Fibroblast of skin of right quadriceps (primary cell): Measurements from ENCODE around the gene FBXO8.
"Not testable (repeated sequence)": the region's sequence is repeated elsewhere in the genome, so short reads cannot be mapped to it uniquely, and the experiment has no call there.

Experiments
- DNase-seq: peaks from one replicate; pipeline ENCODE4 v3.0.0-alpha.2; 2013

Gene FBXO8

DNA sequence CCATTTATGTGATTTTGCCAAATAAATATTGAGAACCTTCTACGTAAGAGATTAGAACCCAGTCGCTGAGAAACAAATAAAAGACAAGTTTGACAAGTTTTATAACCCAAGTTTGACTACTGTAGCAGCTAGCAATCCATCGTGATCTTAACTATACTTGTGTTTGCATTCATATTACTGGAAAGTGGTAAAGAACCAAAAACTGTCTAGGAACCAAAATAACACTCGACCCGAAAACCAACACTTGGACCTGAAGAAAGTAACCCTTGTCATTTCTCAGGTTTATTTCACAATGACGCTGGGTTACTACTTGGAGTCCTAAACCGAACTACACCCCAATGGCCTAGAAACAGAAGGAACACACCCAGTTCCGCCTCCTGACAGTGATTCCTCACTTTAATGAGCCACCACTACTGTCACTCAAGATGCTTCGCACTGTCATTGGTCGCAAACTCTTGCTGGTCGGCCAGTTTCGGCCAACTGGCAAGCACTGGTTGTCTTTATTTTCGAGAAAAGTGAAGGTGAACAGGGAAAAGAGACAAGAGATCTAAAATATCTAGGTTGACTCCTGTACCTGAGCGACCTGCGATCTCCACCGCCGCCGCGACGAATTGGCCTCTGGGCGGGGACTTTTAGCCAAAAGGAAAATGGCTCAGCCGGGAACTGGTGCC lies 496 bp downstream of the FBXO8 start:
- DNase-seq = peak; percentile 91

DNA sequence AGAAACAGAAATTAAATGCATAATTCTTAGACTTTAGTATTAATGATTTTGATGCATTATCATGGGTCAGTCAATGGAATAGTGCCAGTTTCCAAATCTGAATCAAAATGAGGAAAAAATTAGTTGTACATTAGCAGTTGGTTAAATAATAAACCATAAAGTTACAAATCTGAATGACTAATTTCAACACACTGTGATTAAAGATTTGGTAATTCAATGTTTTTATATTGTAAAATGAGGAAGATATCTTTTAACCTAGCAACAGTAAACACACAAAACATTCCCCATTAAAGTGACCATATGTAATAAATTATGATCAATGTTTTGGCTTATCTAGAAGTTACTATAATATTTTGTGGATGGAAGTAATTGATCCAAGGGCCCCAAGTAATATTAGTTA lies 1.6 kb downstream of the FBXO8 start:
- no peak for DNase-seq

DNA sequence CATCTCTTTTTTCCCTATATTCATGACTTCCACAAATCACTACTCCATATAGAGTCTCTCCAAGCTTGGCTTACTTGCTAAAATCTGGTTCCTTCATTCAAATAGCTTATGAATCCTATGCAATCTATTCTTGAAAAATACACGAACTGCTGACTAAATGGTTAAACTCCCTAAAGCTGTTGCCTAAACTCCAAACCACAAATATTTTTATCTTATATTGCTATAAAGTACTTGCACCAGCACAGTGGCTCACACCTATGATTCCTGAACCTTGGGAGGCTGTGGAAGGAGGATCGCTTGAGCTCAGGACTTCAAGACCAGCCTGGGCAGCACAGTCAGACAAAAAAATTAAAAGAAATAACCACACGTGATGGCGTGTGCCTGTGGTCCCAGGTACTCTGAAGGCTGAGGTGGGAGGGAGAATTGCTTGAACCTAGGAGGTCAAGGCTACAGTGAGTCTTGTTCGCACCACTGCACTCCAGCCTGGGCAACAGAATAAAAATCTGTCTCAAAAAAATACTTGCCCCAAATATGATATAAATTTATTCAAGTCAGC lies 2.2 kb downstream of the FBXO8 start:
- no peak for DNase-seq

DNA sequence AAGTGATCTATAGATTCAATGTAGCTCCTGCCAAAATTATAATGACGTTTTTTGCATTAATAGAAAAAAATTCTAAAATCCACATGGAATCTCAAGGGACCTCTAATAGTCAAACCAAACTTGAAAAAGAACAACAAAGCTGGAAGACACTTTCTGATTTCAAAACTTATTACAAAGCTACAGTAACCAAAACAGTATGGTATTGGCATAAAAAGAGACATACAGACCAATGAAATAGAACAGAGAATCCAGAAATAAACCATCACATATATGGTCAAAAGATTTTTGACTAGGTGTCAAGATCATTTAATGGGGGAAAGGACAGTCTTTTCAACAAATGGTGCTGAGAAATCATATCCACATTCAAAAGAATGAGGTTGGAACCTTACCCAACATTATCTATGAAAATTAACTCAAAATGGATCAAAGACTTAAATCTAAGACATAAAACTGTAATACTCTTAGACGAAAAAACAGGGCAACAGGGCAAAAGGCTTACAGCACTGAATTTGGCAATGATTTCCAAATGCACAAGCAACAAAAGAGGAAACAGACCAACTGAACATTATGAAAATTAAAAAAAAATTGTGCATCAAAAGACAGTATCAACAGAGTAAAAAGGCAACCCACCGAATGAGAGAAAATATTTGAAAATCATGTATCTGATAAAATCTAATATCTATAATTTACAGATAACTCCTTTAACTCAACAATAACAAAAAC lies 3.9 kb downstream of the FBXO8 start:
- no peak for DNase-seq

DNA sequence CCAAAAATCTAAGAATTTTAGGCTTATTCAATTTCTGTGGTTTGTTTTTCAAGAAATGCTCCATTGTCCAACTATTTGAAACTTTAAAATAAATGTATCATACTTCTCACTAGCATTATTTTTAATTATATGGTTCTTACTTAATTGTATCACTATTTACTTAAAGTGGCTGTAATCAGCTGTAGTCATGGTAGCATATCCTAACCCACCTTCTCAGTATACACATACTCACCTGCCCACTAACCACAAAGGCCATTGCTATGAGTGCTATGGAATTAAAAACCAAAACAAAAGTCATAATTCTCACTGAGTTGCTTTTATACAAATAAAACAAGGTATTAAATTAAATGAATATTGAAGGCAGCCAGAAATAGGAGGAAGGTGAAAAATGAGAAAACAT lies 5.0 kb downstream of the FBXO8 start:
- DNase-seq = no peak

DNA sequence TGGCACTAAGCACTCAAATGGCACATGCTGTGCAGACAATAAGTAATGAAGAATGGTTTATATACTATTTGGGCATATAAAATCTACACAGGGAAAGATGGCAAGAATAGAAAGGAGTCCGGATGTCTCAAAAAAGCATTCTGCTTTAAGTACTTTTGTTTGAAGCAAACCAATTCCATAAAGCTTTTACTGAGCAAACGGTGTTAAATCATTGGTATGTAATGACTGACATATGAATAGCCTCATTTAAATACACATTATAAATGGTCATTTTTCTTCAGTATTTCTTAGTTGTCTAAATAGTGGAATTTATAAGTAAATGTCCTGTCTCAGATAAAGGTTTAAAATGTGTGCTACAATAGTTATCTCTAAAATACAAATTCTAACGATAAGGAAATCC lies 6.0 kb downstream of the FBXO8 start:
- DNase-seq = no peak

DNA sequence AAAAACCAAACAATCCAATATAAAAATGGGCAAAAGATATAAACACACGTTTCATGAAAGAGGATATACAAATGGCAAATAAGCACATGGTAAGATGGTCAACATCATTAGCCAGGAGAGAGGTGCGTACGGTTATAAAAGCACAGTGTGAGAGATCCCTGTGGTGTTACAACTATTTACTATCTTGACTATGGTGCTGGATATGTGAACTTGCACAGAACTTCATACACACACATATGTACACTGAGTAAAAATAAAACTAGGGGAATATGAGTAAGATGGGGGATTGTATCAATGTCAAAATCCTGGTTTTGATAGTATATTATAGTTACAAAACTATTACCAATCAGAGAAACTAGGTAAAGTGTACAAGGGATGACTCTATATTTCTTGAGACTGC lies 8.4 kb downstream of the FBXO8 start:
- no peak for DNase-seq

DNA sequence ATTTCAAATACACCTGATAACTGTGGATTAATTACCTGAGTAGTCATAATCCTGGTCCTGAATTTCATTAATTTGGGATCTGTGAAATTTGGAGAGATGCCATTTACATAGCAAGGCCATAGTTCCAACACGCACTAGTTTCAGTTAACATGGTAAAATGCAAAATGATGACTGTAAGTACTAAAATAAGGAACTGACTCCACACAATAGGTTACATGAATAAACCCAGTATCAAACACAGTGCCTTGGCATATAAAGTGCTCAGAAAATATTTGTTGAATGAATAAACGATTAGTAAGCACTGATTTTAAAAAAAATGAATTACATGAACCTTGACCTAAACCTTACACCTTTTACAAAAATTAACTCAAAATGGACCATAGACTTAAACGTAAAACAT lies 9.0 kb downstream of the FBXO8 start:
- DNase-seq = no peak

DNA sequence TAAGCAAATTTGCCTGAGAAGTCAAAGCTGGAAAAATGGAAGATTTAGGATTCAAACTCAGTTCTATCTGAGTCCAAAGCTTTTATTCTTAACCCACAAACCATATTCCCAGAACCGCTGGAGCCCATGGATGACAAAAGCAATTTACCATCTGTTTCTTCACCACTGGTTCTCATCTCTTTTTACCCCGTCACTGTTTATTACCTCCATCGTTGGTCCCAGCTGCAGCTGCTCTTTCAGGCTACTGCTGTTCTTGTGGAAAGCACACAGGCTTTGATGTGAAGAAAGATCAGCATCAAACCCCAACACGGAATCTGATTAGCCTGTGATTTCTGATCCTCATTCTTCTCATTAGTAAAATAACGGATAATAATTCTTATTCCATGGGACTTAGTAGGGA lies 9.5 kb downstream of the FBXO8 start:
- no peak for DNase-seq

DNA sequence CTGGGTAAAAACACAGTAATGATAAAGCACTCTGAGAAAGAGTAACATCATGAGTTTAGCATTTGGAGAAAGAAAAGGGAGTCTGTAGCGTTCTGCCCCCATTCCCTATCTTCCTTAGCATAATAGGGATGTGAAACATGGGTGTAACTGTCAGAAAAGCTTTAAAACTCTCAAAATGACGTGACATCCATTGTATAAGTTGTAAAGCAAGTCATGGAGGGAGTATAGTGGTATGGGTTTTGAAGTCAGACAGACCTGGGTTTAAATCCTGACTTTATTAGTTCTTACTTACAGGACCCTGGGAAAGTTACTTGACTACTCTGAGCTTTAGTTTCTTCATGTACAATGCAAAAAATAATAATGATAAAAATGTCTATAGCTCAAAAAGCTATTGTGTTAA lies 17.1 kb downstream of the FBXO8 start:
- no peak for DNase-seq

DNA sequence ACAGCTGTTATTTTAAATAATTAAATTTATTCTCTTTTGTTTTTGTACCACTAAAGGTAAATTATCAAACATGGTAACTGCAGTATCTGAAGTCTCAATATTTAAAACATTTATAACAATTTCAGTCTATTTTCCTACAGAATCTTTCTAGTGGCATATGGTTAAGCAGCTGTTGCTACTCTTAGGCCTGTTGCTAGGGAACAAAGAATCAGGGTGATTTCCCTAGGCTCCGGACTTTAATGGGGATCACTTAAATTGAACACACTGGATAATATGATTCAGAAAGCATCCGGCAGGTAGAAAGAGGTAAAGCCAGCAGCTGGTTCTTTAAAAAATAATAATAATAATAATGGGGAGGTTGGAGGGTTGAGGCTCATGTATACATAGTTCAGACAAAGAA lies 17.6 kb downstream of the FBXO8 start:
- DNase-seq = no peak

DNA sequence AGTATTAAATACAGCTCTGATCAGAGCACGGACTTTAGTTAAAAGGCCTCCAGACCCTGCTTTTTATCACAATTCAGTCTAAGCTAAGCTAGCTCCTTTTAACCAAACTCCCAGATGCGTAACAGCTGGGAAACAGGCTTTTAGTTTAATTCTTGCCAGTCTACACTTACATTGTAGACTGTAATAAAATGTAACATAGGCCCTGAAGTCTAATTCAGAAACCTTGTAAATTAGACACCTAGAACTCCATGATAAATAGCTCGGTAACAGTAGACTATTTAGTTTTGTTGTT lies 20.1 kb downstream of the FBXO8 start:
- DNase-seq = no peak

DNA sequence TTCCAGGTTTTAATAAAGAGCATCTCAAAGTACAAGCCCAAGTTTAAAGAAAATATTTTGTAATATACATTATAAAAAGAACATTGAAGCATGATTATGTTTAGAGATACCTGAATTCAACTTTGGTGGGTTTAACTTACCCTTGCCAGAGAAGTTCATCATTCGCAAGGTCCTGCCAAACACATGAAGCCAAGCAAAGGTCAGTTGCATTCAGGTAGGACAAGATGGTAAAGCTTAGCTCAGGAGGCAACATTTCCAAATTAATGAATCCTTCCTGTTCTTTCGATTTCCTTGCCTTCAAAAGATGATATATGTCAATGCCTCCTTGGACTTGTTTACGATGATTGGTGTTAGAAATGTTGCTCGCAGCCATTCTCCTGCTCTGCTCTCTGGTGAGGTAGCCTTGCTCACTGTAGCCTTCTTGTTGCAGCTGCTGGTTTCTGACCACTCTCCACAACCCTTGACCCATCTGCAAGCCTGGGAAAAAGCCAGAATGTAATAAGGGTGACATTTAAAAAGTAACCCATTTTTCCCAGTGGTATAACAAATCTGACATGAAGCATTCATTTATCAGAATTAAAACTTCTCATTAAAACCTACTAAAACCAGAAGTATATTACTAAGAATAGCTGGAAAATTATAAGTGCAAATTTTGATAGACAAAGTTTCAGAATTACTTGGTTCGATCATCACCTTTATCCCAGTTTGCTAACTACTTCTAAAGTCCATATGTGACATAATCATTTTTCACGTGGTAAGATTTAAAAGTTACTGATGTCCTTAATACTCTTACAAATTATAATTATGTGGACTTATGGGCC lies 20.6 kb downstream of the FBXO8 start:
- no peak for DNase-seq

DNA sequence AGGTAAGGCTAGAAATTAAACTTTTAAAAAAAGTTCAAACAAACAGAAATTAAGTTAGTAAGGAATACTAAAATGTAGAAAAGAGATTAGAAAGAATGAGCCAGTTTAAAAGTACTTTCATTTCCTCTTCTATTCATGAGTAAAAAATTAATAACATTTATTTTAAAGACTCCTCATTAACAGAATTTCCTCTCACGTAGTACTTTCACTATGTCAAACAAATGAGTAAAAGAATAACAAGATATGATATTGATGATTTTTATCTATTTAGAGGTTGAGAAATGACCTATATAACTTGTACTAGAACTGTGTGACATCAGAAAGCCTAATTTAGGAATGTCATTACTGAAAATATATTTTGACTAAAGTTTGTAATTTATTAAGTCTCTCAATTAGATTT lies 22.0 kb downstream of the FBXO8 start:
- not testable (repeated sequence) for DNase-seq

DNA sequence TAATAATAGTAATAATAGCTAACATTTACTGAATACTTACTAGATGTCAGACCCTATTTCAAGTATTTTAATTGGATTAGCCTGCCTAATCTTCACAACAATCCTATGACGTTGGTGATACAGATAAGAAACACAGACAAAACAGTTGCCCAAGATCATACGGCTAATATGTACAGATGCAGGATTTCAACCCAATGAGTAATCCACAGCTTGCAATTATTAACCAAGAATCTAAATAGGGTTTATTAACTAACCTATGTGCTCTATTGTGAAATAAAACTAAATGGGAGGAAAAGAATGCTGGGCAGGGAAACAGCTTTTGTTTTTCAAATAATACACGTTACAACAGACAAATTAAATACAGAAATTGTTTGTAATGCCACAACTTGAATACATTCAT lies 23.4 kb downstream of the FBXO8 start:
- peak; percentile 69 for DNase-seq

DNA sequence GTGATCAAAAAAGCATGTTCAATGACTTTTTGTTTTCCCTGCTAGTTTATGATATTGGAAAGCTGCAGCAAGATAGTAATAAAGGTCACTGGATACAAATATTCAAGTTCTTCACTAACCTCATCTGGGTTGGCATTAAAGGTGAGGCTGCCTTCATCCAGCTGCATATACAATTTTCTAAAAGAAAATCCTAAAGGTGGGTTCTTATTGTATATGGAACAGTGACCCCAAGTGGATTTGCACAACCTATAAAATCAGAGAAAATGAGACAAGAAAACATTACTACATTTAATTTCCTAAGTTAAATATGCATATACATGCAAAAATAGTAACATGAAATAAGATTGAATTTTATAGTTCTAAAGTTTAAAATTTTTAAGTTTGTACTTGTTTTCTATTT lies 23.9 kb downstream of the FBXO8 start:
- DNase-seq = no peak

DNA sequence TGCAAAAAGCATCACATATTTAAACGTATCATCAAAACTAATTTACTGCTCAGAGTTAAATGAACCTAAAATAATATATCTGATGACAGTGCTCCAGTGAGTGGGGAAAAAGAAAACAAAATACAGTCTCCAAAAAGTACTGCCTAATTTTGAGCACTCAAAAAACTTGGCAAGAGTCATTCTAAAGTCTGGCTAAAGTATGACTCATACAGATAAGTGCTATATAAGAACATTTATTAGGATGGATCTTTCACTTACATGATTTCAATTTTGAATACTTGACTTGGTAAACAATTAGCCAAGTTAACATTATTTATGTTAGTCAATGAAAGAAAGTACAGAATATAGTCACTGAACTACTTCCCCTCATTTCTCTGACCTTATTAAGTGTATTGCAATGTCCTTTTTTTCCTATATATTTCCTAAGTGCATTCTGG lies 27.2 kb downstream of the FBXO8 start:
- DNase-seq = peak; percentile 39

DNA sequence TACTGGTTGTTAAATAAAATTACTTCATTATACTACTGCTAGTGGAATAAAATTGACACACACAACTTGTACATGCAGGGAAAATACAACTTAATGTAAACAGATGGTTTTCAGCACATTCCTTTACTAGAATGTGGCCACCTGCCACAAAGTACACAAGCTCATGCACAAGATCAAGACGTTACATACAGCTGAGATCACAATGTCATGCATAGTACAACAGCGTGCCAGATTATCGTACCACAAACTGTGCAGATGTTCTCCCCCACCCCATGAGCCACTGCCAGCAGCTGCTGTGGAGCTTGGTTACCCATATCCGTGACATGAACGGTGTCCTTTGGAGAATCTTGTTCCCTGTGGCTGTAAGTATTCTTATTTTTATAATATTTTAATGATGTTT lies 27.7 kb downstream of the FBXO8 start:
- peak; percentile 74 for DNase-seq

DNA sequence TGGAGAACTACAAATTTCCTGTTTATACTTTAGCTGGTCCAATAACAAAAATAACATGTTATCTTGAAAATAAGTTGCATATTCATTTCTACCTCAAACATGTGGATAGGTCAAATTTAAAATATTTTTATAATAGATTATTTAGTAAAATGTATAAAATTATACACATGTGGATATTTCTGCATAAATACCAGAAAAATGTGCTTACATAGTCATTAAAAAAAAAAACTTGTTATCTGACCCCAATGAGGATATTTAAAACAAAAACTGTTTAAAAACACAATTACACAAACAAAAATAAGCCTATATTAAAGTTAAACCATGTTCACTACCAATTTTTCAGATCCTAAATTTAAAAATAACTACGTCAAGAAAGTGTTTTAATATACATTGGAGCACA lies 28.1 kb downstream of the FBXO8 start:
- no peak for DNase-seq

DNA sequence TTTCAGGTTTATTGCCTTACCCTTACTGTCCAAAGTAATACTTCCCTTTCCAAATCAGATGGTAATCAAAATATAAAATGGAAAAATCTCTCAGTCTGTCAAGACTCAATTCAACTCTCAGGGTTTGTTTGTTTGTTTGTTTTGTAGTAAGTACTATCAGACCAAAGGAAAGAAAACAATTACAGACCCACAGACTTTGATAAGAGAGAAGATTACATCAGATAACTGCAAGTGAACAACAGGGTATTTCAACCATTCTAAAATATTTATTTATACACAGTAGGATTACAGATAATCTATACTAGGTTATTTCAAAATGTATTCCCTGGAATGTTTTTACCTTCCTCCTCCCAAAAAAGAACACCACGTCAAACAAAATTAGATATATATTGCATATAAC lies 28.9 kb downstream of the FBXO8 start:
- DNase-seq = no peak

DNA sequence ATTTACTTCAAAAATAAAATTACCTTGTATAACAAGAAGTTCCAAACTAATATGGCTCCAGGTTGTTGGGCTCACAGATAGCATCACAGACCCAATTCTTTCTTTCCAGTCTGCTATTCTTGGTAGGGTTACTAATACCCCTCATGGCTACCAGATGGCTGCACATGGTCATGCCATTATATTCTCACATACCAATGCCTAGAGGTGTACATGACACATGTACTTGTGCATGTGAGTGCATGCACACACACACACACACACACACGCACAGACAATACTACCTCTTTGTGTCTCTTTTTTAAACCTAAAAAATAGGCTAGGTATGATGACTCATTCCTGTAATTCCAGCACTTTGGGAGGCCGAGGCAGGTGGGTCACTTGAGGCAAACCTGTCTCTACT lies 31.1 kb downstream of the FBXO8 start:
- DNase-seq = no peak

DNA sequence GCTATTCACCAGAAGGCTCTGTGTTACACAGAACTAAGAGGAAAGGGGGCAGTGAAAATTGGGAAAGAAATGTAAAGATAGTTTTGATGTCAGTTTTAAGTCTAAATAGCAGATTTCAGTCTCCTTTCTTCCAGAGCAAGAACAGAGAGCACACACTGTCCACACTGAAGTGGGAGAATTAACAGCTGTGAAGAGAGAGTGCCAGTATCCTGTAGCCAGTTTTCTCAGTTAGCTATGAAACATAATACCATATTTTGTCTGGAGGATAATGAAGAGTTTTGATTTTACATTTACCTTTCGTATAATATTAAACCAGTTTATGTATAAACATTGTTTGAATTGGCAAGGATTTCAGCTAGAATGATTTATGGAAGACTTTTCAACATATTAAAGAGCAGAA lies 35.1 kb downstream of the FBXO8 start:
- DNase-seq = no peak

DNA sequence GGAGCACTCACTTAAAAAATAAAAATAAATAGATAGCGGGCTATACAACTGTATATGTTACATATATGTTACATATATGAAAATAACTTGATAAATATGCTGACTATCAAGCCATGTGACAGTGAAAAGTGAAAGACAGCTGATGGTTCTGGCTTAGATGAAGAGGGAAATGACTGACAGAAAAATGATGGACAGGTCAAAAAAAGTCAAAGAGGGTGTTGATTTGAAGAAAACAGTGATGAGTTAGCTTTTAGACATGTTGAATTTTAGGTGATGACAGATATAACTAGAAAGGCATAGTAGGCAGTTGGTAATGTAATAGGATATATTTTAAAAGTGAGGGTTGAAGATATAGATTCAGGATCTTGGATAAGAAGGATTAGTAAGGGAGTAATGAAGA lies 37.8 kb downstream of the FBXO8 start:
- DNase-seq = no peak

DNA sequence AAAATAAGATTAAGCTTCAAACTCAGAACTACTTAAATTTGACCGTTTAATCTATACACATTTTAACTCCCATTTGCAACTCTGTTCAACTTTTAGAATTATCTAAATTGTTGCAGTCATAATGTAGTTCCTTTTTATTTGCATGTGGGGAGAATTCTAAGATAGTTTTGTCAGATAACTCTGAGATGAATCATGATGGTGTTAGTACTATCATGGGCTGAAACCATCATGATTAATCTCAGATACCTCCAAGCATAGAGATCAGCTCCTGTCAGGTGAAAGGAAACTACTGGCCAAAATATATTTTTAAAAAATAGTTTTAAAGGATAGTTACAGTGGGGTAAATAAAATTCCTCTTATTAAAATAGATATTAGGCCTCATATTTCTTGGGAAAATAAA lies 39.0 kb downstream of the FBXO8 start:
- peak; percentile 21 for DNase-seq
